ENCODE data around the gene IFITM2.

The IFITM2 gene

GRCh38 chr11:353179-353873 is 45.7 kb downstream of the IFITM2 start:
- TF ChIP-seq ZFX (IDR thresholded peaks at IDR 0.05) (no peak), CTCF (conservative IDR thresholded peaks at IDR 0.05) (no peak)
- peak overlapping the region; percentile 2 for H3K27ac ChIP-seq

DNA sequence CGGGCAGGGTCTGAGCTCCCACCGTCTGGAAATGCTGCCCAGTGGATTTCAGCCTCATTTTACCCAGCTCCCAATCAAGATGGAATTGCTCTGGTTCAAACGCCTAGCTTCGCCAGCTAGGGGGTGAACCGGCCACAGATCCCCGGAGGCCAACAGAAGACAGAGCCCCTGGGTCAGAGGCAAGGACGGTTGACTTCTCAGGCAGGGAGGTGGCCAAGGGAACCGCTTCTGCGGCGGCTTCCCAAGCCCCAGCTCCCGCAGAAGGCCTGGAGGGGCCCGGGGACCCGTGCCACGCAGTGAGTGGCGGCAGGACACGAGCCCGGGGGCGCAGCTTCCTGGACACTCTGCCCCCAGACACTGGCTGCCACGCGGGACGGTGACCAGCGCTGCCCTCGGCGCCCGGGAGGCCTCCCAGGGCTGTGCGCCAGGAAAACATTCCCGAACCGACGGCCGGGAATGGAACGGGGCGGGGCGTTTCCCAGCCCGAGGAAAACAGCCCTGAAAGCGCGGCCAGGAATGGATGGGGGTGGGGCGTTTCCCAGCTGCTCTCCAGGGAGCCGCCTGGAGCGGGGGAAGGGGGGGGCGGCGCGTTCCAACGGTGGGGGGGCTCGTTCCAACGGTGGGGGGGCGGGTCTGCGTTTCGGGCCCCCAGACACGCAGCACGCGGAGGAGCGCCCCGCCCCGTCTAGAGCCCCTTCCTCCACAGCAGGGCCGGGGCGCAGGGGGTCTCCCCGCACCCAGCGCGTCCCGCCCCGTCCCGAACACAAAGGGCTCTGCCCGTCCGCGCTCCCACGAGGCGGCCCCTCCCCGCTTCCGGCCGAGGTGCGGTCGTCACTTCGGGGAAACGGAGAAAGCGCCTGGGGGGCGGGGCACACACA is 48.2 kb downstream of the IFITM2 start:
- peak overlapping the region; percentile 67 for H3K27ac ChIP-seq

GRCh38 chr11:356610-357009 is 49.0 kb downstream of the IFITM2 start:
- TF ChIP-seq ZFX (IDR thresholded peaks at IDR 0.05) (no peak), CTCF (conservative IDR thresholded peaks at IDR 0.05) (no peak)
- H3K27ac ChIP-seq: no peak overlapping the region

More for the DNA sequence above, 48.2 kb downstream of the IFITM2 start:
- no peak for TF ChIP-seq ZFX (IDR thresholded peaks at IDR 0.05)
- TF ChIP-seq CTCF (conservative IDR thresholded peaks at IDR 0.05): no peak

GRCh38 chr11:357582-357981 is 50.0 kb downstream of the IFITM2 start:
- H3K27ac ChIP-seq: no peak overlapping the region
- TF ChIP-seq CTCF (conservative IDR thresholded peaks at IDR 0.05): no peak
- no peak for TF ChIP-seq ZFX (IDR thresholded peaks at IDR 0.05)

- H3K27ac ChIP-seq: no peak overlapping the region
- TF ChIP-seq CTCF (conservative IDR thresholded peaks at IDR 0.05) (no peak), ZFX (IDR thresholded peaks at IDR 0.05) (no peak)
Observed at GRCh38 chr11:358129-358800, 50.6 kb downstream of the IFITM2 start.

Measured in C4-2B (cell line).